Measurements from ENCODE around the gene HOXA4.

Gene HOXA4

DNA sequence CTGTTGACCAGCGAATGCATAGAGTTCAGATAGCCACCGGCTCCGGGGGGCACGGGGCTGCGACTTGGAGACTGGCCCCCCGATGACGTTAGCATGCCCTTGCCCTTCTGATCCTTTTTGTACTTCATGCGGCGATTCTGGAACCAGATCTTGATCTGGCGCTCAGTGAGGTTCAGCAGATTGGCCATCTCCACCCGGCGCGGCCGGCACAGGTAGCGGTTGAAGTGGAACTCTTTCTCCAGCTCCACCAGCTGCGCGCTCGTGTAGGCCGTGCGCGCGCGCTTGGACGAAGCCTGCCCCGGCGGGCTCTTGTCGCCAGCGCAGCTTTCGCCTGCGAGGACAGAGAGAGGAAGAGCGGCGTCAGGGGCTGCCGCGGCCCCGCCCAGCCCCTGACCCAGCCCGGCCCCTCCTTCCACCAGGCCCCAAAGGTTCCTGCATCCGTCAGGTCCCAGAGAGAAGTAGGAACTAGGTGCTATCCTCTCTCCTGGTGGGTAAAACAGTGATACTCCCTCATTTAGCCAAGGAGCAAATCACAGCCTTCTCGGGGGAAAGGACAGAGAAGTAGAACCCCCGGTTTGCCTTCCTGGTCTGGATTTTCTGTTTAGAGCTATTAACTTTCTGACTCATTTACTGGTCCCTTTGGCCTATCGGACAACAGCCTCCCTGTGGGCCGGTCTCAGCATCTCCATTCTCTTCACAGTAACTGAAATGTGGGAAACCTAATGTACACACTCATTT lies 22.0 kb downstream of the HOXA4 start:
- no peak for DNase-seq (ENCODE audit: low read depth in 1 of 2, low spot score in 1 of 2)
- no peak overlapping the region for H3K27ac ChIP-seq (replicated peaks)
- H3K27me3 ChIP-seq (ENCODE audit: insufficient read depth, poor library complexity, severe bottlenecking): peaks cover 16% of the 10 kb centered on the region
- TF ChIP-seq POLR2AphosphoS5 (IDR thresholded peaks at IDR 0.05; ENCODE audit: low read depth) (no peak), SPI1 (IDR thresholded peaks at IDR 0.05; ENCODE audit: borderline replicate concordance, low read depth) (no peak), GABPA (IDR thresholded peaks at IDR 0.05; ENCODE audit: low read depth) (no peak)
- TF ChIP-seq, protein P1, sequence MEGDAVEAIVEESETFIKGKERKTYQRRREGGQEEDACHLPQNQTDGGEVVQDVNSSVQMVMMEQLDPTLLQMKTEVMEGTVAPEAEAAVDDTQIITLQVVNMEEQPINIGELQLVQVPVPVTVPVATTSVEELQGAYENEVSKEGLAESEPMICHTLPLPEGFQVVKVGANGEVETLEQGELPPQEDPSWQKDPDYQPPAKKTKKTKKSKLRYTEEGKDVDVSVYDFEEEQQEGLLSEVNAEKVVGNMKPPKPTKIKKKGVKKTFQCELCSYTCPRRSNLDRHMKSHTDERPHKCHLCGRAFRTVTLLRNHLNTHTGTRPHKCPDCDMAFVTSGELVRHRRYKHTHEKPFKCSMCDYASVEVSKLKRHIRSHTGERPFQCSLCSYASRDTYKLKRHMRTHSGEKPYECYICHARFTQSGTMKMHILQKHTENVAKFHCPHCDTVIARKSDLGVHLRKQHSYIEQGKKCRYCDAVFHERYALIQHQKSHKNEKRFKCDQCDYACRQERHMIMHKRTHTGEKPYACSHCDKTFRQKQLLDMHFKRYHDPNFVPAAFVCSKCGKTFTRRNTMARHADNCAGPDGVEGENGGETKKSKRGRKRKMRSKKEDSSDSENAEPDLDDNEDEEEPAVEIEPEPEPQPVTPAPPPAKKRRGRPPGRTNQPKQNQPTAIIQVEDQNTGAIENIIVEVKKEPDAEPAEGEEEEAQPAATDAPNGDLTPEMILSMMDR (IDR thresholded peaks at IDR 0.05; ENCODE audit: insufficient read depth, low read length): no peak
- TF ChIP-seq, protein P2, sequence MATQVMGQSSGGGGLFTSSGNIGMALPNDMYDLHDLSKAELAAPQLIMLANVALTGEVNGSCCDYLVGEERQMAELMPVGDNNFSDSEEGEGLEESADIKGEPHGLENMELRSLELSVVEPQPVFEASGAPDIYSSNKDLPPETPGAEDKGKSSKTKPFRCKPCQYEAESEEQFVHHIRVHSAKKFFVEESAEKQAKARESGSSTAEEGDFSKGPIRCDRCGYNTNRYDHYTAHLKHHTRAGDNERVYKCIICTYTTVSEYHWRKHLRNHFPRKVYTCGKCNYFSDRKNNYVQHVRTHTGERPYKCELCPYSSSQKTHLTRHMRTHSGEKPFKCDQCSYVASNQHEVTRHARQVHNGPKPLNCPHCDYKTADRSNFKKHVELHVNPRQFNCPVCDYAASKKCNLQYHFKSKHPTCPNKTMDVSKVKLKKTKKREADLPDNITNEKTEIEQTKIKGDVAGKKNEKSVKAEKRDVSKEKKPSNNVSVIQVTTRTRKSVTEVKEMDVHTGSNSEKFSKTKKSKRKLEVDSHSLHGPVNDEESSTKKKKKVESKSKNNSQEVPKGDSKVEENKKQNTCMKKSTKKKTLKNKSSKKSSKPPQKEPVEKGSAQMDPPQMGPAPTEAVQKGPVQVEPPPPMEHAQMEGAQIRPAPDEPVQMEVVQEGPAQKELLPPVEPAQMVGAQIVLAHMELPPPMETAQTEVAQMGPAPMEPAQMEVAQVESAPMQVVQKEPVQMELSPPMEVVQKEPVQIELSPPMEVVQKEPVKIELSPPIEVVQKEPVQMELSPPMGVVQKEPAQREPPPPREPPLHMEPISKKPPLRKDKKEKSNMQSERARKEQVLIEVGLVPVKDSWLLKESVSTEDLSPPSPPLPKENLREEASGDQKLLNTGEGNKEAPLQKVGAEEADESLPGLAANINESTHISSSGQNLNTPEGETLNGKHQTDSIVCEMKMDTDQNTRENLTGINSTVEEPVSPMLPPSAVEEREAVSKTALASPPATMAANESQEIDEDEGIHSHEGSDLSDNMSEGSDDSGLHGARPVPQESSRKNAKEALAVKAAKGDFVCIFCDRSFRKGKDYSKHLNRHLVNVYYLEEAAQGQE (IDR thresholded peaks at IDR 0.05; ENCODE audit: insufficient replicate concordance, low read depth): no peak
- H3K4me3 ChIP-seq (replicated peaks; ENCODE audit: insufficient read depth, low read length): no peak overlapping the region

DNA sequence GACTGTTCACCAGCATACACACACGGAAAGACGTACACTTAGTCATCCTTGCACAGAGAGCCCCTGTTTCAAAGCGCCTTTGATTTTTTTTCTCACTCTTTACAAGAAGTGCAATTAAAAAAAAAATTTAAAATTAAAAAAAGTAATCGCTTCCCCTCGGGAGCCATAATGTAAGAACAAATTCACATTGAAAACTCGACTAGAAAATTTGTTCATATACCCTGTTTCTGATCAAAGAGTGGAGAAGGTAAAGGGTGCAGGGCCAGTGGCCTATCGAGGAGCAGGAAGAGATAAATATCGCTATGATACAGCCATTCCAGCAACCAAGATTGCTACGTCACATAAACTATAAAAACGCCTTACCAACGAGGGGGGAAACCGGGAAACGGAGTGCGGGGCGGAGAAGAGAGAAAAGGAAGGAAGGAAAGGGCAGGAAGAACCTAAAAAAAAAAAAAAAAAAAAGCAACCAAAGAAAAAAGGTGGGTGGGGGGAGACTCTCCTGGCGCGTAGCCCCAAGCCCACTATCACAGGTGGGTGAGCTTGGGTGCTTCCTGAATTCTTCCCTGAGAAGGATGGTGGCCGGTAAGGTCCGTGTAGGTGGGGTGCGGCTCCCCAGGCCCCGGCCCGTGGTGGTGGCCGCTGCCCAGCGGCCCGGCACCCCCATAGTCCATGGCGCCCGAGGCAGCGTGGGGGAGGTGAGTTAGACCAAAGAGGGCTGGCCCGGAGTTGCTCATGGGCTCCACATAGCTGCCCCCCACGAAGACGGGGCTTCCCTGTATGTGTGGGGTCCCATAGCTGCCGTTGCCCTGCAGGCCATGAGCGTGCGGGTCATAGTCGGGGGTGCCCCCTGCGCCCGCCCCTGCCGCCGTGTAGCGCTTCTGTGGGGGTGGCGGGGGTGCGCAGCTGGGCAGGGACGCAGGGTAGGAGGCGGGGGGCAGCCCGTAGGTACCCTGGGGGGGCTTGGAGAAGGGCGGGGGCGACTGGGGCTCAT lies 22.9 kb downstream of the HOXA4 start:
- Histone ChIP-seq H3K27me3 (ENCODE audit: insufficient read depth, poor library complexity, severe bottlenecking) (peaks cover 25% of the 10 kb centered on the region), H3K27ac (replicated peaks) (no peak overlapping the region), H3K4me3 (replicated peaks; ENCODE audit: insufficient read depth, low read length) (no peak overlapping the region)
- no peak for DNase-seq (ENCODE audit: low read depth in 1 of 2, low spot score in 1 of 2)
- TF ChIP-seq, protein P2 (IDR thresholded peaks at IDR 0.05; ENCODE audit: insufficient replicate concordance, low read depth): no peak
- TF ChIP-seq POLR2AphosphoS5 (IDR thresholded peaks at IDR 0.05; ENCODE audit: low read depth) (no peak), GABPA (IDR thresholded peaks at IDR 0.05; ENCODE audit: low read depth) (no peak), SPI1 (IDR thresholded peaks at IDR 0.05; ENCODE audit: borderline replicate concordance, low read depth) (no peak)
- TF ChIP-seq, protein P1 (IDR thresholded peaks at IDR 0.05; ENCODE audit: insufficient read depth, low read length): no peak

DNA sequence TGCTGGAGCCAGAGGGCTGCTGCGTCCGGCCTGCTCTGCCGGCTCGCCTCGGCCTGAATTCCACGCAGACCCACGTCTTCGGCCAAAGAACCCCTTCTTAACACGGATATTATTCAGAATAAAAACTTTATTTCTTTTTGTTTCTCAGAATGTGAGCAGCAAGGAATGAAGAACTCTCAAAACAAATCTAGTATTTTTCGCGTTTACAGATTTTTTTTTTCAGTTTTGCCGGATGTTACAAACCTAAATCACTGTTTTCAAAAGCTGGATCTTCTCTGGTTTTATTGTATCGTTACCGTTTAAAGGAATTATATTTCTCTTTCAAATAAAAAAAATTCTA lies 23.7 kb downstream of the HOXA4 start:
- no peak overlapping the region for H3K4me3 ChIP-seq (replicated peaks; ENCODE audit: insufficient read depth, low read length)
- peaks cover 30% of the 10 kb centered on the region for H3K27me3 ChIP-seq (ENCODE audit: insufficient read depth, poor library complexity, severe bottlenecking)
- TF ChIP-seq, protein P2 (IDR thresholded peaks at IDR 0.05; ENCODE audit: insufficient replicate concordance, low read depth): no peak
- TF ChIP-seq POLR2AphosphoS5 (IDR thresholded peaks at IDR 0.05; ENCODE audit: low read depth): no peak
- DNase-seq (ENCODE audit: low read depth in 1 of 2, low spot score in 1 of 2): no peak
- H3K27ac ChIP-seq (replicated peaks): no peak overlapping the region

All from HL-60 (cell line).